Measurements from ENCODE around the gene CSTA. TPM values are rescaled to one million over a fixed set of nuclear protein-coding genes. Genes with fewer than 3 reads are reported as not detected.

CSTA gene
- total and polyA plus RNA-seq, 2 of the 8 experiments (the other 6 are each of a cell fraction or from before 2014, with no cell fraction given) = not detected

DNA sequence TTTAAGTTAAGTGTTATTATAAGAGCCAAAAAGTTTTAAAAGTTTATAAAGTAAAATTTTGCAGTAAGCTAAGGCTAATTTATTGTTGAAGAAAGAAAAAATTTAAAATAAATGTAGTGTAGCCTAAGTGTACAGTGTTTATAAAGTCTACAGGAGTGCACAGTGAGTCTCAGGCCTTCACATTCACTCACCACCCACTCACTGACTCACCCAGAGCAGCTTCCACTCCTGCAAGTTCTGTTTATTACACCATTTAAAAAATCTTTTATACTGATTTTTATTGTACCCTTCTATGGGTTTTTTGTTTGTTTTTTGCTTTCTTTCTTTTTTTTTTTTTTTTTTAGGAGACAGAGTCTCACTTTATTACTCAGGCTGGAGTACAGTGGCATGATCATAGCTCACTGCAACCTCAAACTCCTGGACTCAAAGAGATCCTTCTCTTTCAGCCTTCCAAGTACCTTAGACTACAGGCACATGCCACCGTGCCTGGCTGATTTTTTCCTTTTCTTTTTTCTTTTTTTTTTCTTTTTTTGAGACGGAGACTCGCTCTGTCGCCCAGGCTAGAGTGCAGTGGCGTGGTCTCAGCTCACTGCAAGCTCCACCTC lies 25.9 kb downstream of the CSTA start:
- no peak overlapping the region for H3K14ac ChIP-seq (ENCODE audit: insufficient read length)
- no peak overlapping the region for H3K9ac ChIP-seq (replicated peaks in 1 of 4; ENCODE audit: extremely low read depth in 1 of 4, low read depth in 3 of 4, low read length in 3 of 4)
- no peak overlapping the region for H4K5ac ChIP-seq (ENCODE audit: insufficient read length, low read depth, low read length)
- no peaks in the 10 kb centered on the region for H4K20me1 ChIP-seq (replicated peaks in 1 of 2; ENCODE audit: control insufficient read depth in 1 of 2, insufficient read depth in 2 of 2, low read length in 2 of 2)
- FAIRE-seq = no peak
- no peak overlapping the region for H2BK12ac ChIP-seq (ENCODE audit: low read depth, low read length)
- no peak overlapping the region for H3K4me3 ChIP-seq (ENCODE audit: extremely low read depth in 1 of 4, insufficient read depth in 2 of 4, low read depth in 3 of 4, low read length in 4 of 4)
- no peaks in the 10 kb centered on the region for H3K4me1 ChIP-seq (replicated peaks in 1 of 4; ENCODE audit: control insufficient read depth in 3 of 4, insufficient read depth in 4 of 4, low read length in 3 of 4)
- no peaks in the 10 kb centered on the region for H3K79me2 ChIP-seq (ENCODE audit: control insufficient read depth in 1 of 2, insufficient read depth in 2 of 2, low read length in 2 of 2)
- no peaks in the 10 kb centered on the region for H3K9me3 ChIP-seq (ENCODE audit: insufficient read depth in 2 of 2, low read depth in 1 of 2, low read length in 1 of 2)
- 82% methylated on average over 4 of the region's 5 CpGs; no CpG with 5 or more reads in 1 of the 2 experiments for WGBS, 2 experiments (ENCODE audit: extremely low coverage in 1 of 2, insufficient coverage in 1 of 2, insufficient read length in 1 of 2, insufficient replicate concordance in 2 of 2, low coverage in 1 of 2, low lambda C conversion rate in 2 of 2, missing lambda C conversion rate in 1 of 2)
- no peak overlapping the region for H2BK120ac ChIP-seq (replicated peaks; ENCODE audit: low read depth, low read length)
- no peak overlapping the region for H4K91ac ChIP-seq (replicated peaks; ENCODE audit: insufficient read length, low read length)
- no peak overlapping the region for H3K4ac ChIP-seq (replicated peaks; ENCODE audit: insufficient read length, low read depth, low read length)
- H2AK5ac ChIP-seq (ENCODE audit: low read depth, low read length) = no peak overlapping the region
- no peak overlapping the region for H3K18ac ChIP-seq (ENCODE audit: extremely low read depth, low read length)
- no peaks in the 10 kb centered on the region for H3K23me2 ChIP-seq (ENCODE audit: low read depth, low read length)
- no peak overlapping the region for H3K23ac ChIP-seq (ENCODE audit: insufficient read length)
- no peaks in the 10 kb centered on the region for H3K27me3 ChIP-seq (replicated peaks in 1 of 4; ENCODE audit: control insufficient read depth in 3 of 4, extremely low read depth in 1 of 4, insufficient read depth in 3 of 4, low read length in 3 of 4)
- DNase-seq (ENCODE audit: low read depth in 1 of 2, low spot score in 2 of 2) = no peak
- H2BK20ac ChIP-seq (ENCODE audit: low read length) = no peak overlapping the region
- no peak overlapping the region for H3K27ac ChIP-seq (ENCODE audit: low read depth, low read length)
- POLR2A ChIA-PET (ENCODE audit: partially characterized antibody) = no interaction called here
- no peak overlapping the region for H2AFZ ChIP-seq (ENCODE audit: low read length)
- CTCF ChIA-PET (ENCODE audit: partially characterized antibody) = interaction anchor here (0.6 to 1.4 kb wide), 5 partner anchors 45 to 1784 kb away, joined by 3 to 4 read pairs (median 3); no protein-coding TSS in a partner anchor
- no peak for TF ChIP-seq BRCA1 (IDR thresholded peaks at IDR 0.05; ENCODE audit: low read depth, low read length)
- TF ChIP-seq HDAC2 (IDR thresholded peaks at IDR 0.05; ENCODE audit: borderline replicate concordance in 1 of 2, low read depth in 2 of 2, low read length in 2 of 2) = no peak
- H3K56ac ChIP-seq (replicated peaks; ENCODE audit: insufficient read length, low read depth, low read length) = no peak overlapping the region
- no peak overlapping the region for H4K8ac ChIP-seq (ENCODE audit: extremely low read depth, insufficient read depth, low read length)
- no peak overlapping the region for H2BK5ac ChIP-seq (ENCODE audit: low read depth, low read length)
- H3K36me3 ChIP-seq (ENCODE audit: control insufficient read depth in 2 of 4, insufficient read depth in 4 of 4, low read length in 3 of 4) = no peaks in the 10 kb centered on the region
- H2BK15ac ChIP-seq (ENCODE audit: low read length) = no peak overlapping the region
- H3K79me1 ChIP-seq (ENCODE audit: low read depth, low read length) = no peaks in the 10 kb centered on the region
- H3K4me2 ChIP-seq (ENCODE audit: insufficient read depth in 1 of 2, low read depth in 2 of 2, low read length in 2 of 2) = no peak overlapping the region

Data from H1 (cell line).